Osteoblast (primary cell): ENCODE results near the gene HENMT1. TPM values are rescaled to one million over a fixed set of nuclear protein-coding genes. Genes with fewer than 3 reads are reported as not detected.

ENCODE experiments used
- DNase-seq: peaks from one replicate; pipeline ENCODE4 v3.0.0; 2011; ENCODE audit warnings: low spot score, mixed read lengths; ENCODE audit not compliant: insufficient read length; ENCODE audit errors: missing footprints
- H2AFZ ChIP-seq: 2 replicates; pipeline ENCODE4 v1.6.0; 2011; ENCODE audit warnings: mild to moderate bottlenecking, low read length
- H3K27ac ChIP-seq: 2 replicates; pipeline ENCODE4 v1.5.1; 2011; ENCODE audit warnings: mild to moderate bottlenecking, low read depth, low read length, moderate library complexity
- H3K27me3 ChIP-seq: 2 replicates; pipeline ENCODE4 v1.6.0; 2012; ENCODE audit warnings: mild to moderate bottlenecking, control low read depth, inconsistent platforms, low read length, moderate library complexity; ENCODE audit not compliant: insufficient read depth
- H3K36me3 ChIP-seq: 2 replicates; pipeline ENCODE4 v1.5.1; 2011; ENCODE audit warnings: mild to moderate bottlenecking, low read length, control low read depth, moderate library complexity; ENCODE audit not compliant: insufficient read depth
- H3K4me1 ChIP-seq: 2 replicates; pipeline ENCODE4 v1.5.1; 2011; ENCODE audit warnings: mild to moderate bottlenecking, low read length, control low read depth, moderate library complexity; ENCODE audit not compliant: insufficient read depth
- H3K4me2 ChIP-seq: 2 replicates; pipeline ENCODE4 v1.6.0; 2011; ENCODE audit warnings: mild to moderate bottlenecking, low read length; ENCODE audit not compliant: insufficient read depth
- H3K4me3 ChIP-seq: fragments of 200-600 bp; sonication (generic); 3 replicates; pipeline ENCODE4 v1.5.1; 2012; ENCODE audit warnings: mild to moderate bottlenecking, low read length, inconsistent platforms; ENCODE audit not compliant: insufficient read depth
- H3K79me2 ChIP-seq: 2 replicates; pipeline ENCODE4 v1.6.0; 2012; ENCODE audit warnings: mild to moderate bottlenecking, low read length, control low read depth, inconsistent platforms; ENCODE audit not compliant: insufficient read depth
- H3K9me3 ChIP-seq: 2 replicates; pipeline ENCODE4 v1.5.1; 2011; ENCODE audit warnings: low read depth, low read length, control low read depth
- H4K20me1 ChIP-seq: 2 replicates; pipeline ENCODE4 v1.6.0; 2012; ENCODE audit warnings: mild to moderate bottlenecking, low read length, control low read depth; ENCODE audit not compliant: insufficient read depth
- CTCF ChIP-seq: IDR thresholded peaks from 2 replicates; pipeline ENCODE4 v1.5.1; 2011; ENCODE audit warnings: mild to moderate bottlenecking, low read depth, low read length, moderate library complexity; ENCODE audit errors: extremely low read depth
- total RNA-seq: library from RNA; depleted of rRNA; stranded (reverse); fragments of >200 nt; gene quantifications from 2 replicates; pipeline ENCODE4 v1.2.3, GENCODE V29; 2012

The HENMT1 gene
- total RNA-seq, 1 donor = 4.7 TPM

GRCh38 chr1:108617008-108617723, 43.7 kb downstream of the HENMT1 start:
- H3K27ac ChIP-seq = no peak overlapping the region
- H3K9me3 ChIP-seq = no peaks in the 10 kb centered on the region
- no peak overlapping the region for H2AFZ ChIP-seq
- no peaks in the 10 kb centered on the region for H3K79me2 ChIP-seq
- H3K4me1 ChIP-seq = no peaks in the 10 kb centered on the region
- no peak overlapping the region for H3K4me2 ChIP-seq
- TF ChIP-seq CTCF = no peak
- no peak for DNase-seq
- no peaks in the 10 kb centered on the region for H3K36me3 ChIP-seq
- H3K4me3 ChIP-seq = no peak overlapping the region
- H4K20me1 ChIP-seq = no peaks in the 10 kb centered on the region
- H3K27me3 ChIP-seq = no peaks in the 10 kb centered on the region

- Histone ChIP-seq H3K36me3 (no peaks in the 10 kb centered on the region), H3K4me3 (no peak overlapping the region), H4K20me1 (no peaks in the 10 kb centered on the region), H3K4me1 (no peaks in the 10 kb centered on the region), H3K27me3 (no peaks in the 10 kb centered on the region), H3K9me3 (no peaks in the 10 kb centered on the region), H3K79me2 (no peaks in the 10 kb centered on the region), H2AFZ (no peak overlapping the region), H3K27ac (no peak overlapping the region), H3K4me2 (no peak overlapping the region)
- no peak for DNase-seq
- no peak for TF ChIP-seq CTCF
Measured at GRCh38 chr1:108615544-108615943, 45.3 kb downstream of the HENMT1 start.

- Histone ChIP-seq H3K27ac (no peak overlapping the region), H3K4me1 (no peaks in the 10 kb centered on the region), H3K79me2 (no peaks in the 10 kb centered on the region), H3K4me3 (no peak overlapping the region), H3K4me2 (no peak overlapping the region), H3K27me3 (no peaks in the 10 kb centered on the region), H4K20me1 (no peaks in the 10 kb centered on the region), H2AFZ (no peak overlapping the region), H3K36me3 (no peaks in the 10 kb centered on the region), H3K9me3 (no peaks in the 10 kb centered on the region)
- TF ChIP-seq CTCF = no peak
- DNase-seq = no peak
Measured at GRCh38 chr1:108612496-108612895, 48.4 kb downstream of the HENMT1 start.

- H3K9me3 ChIP-seq = no peaks in the 10 kb centered on the region
- no peaks in the 10 kb centered on the region for H3K4me1 ChIP-seq
- H3K27ac ChIP-seq = no peak overlapping the region
- DNase-seq = no peak
- H2AFZ ChIP-seq = no peak overlapping the region
- TF ChIP-seq CTCF = no peak
- no peak overlapping the region for H3K4me2 ChIP-seq
- no peaks in the 10 kb centered on the region for H3K36me3 ChIP-seq
- no peaks in the 10 kb centered on the region for H3K79me2 ChIP-seq
- no peak overlapping the region for H3K4me3 ChIP-seq
- no peaks in the 10 kb centered on the region for H4K20me1 ChIP-seq
- H3K27me3 ChIP-seq = no peaks in the 10 kb centered on the region
Measured at GRCh38 chr1:108611984-108612383, 48.9 kb downstream of the HENMT1 start.
